Stomach (tissue), 4 donors: Measurements from ENCODE around the gene ZNF169.

Experiments
- POLR2A ChIP-seq, 4 donors: fragments of 450-650 bp; IDR thresholded peaks; one replicate each; pipeline ENCODE4 v1.6.1; 2016; ENCODE audit warnings: antibody characterized with exemption in 4 of 4, control low read depth in 2 of 4, mild to moderate bottlenecking in 1 of 4, moderate library complexity in 1 of 4
- TF ChIP-seq, protein P1 (sequence below), 7 experiments: fragments of 450-650 bp in 4 of 7; fragments of 200-600 bp in 3 of 7; sonication (generic) in 3 of 7; IDR thresholded peaks; one replicate each; pipeline ENCODE4 v1.5.1; 2016 to 2019; ENCODE audit warnings: antibody characterized with exemption in 7 of 7, control low read depth in 2 of 7, mild to moderate bottlenecking in 1 of 7

DNA sequence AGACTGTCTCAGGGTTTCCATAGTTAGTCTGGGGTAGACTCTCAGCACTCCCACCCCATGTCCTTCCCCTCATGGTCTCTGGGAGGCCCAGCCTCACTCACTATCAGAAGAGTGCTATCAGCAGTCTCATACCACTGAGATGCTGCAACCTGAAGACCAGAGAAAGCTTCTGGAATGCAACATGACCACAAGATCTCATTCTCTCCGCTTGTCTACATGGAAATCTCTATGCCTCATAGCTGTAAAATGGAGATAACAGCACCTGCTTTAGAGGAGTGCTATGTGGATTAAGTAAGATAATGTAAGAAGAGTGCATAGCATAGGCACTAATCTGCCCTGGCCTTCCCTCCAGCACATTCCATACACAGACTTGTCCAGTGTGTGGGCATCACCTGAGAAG is 47.0 kb upstream of the ZNF169 start:
- TF ChIP-seq, protein P1, sequence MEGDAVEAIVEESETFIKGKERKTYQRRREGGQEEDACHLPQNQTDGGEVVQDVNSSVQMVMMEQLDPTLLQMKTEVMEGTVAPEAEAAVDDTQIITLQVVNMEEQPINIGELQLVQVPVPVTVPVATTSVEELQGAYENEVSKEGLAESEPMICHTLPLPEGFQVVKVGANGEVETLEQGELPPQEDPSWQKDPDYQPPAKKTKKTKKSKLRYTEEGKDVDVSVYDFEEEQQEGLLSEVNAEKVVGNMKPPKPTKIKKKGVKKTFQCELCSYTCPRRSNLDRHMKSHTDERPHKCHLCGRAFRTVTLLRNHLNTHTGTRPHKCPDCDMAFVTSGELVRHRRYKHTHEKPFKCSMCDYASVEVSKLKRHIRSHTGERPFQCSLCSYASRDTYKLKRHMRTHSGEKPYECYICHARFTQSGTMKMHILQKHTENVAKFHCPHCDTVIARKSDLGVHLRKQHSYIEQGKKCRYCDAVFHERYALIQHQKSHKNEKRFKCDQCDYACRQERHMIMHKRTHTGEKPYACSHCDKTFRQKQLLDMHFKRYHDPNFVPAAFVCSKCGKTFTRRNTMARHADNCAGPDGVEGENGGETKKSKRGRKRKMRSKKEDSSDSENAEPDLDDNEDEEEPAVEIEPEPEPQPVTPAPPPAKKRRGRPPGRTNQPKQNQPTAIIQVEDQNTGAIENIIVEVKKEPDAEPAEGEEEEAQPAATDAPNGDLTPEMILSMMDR (IDR thresholded peaks at IDR 0.05) = no peak
- no peak for TF ChIP-seq POLR2A (IDR thresholded peaks at IDR 0.05)
